Activated T-helper 1 cell treated with anti-CD3 and anti-CD28 coated beads, Interleukin-12 subunit alpha, Interleukin-12 subunit beta, Interleukin-2, Interleukin-4 antibody, amounts not matched to agents 30 ng/mL and 10 ng/mL and 1 ng/mL, durations not matched to agents 14 hours and 24 hours and 36 hours (primary cell): ENCODE results near the gene CRIM1. TPM values are rescaled to one million over a fixed set of nuclear protein-coding genes. Genes with fewer than 3 reads are reported as not detected.

Experiments
- DNase-seq: peaks from one replicate; pipeline ENCODE4 v3.0.0; 2021; ENCODE audit warnings: low spot score
- H3K27ac Mint-ChIP-seq: one replicate; pipeline ENCODE4 v1.8.0; 2021; ENCODE audit warnings: mild to moderate bottlenecking, mixed read lengths
- H3K27me3 Mint-ChIP-seq: one replicate; pipeline ENCODE4 v1.8.0; 2022; ENCODE audit warnings: mild to moderate bottlenecking, moderate library complexity, mixed read lengths; ENCODE audit not compliant: insufficient read depth
- H3K36me3 Mint-ChIP-seq: one replicate; pipeline ENCODE4 v1.8.0; 2021; ENCODE audit warnings: low read depth, mixed read lengths
- H3K4me1 Mint-ChIP-seq: one replicate; pipeline ENCODE4 v1.8.0; 2021; ENCODE audit warnings: low read depth, mixed read lengths
- H3K4me3 Mint-ChIP-seq: one replicate; pipeline ENCODE4 v1.8.0; 2021; ENCODE audit warnings: mild to moderate bottlenecking, moderate library complexity, mixed read lengths
- H3K9me3 Mint-ChIP-seq: one replicate; pipeline ENCODE4 v1.8.0; 2021; ENCODE audit warnings: mixed read lengths
- intact Hi-C: fragments of 100-400 bp; cut with micrococcal nuclease; formaldehyde crosslinking; loops from one replicate; pipeline ENCODE4 v1.15.1; 2024
- total RNA-seq: library from RNA; stranded (reverse); gene quantifications from 2 replicates; pipeline ENCODE4 v1.2.3, GENCODE V29; 2022

CRIM1 gene
- total RNA-seq, 1 donor from 2014 or later, result 15.3 TPM

DNA sequence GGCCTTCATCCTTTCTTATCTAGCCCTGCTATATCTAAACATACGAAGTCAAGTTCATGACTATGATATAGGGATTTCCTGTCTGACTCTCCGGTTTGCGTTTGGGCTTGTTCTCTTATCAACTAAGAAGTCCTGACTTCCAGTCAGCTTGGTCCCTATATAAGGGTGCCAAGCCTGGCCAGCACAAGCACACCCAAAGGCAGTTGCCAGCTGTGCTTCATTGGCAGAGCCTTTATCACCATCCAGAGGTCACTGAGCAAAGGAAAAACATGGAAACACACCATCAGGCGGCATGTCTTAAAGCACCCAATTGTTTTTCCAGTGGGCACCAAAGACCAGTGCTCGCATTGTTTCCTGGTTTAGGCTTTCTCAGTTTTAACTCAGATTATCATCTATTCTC lies 169.7 kb downstream of the CRIM1 start:
- Mint-ChIP-seq H3K27ac (no peak overlapping the region), H3K4me1 (peaks cover 5% of the 10 kb centered on the region), H3K36me3 (peaks cover 1% of the 10 kb centered on the region), H3K4me3 (no peak overlapping the region), H3K27me3 (no peaks in the 10 kb centered on the region), H3K9me3 (no peaks in the 10 kb centered on the region)
- no peak for DNase-seq
- intact Hi-C loops, result no loop called here

DNA sequence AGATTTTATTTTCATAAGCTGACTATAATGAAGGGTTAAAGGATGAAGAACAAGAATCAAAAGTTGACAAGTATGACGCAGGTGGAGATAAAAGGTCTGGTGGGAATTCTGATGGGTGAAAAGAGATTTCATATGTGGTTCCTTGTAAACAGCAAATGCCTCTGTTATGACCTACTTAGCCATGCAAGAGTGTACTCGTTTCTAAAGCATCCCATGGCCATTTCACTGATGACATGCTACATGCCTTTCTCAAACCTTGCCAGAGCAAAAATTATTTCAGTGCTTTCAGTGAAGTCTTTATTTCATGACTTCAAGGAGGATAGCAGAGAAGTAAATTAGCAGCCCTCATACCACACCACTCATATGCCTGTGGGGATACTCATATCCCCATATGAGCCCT lies 170.6 kb downstream of the CRIM1 start:
- no peaks in the 10 kb centered on the region for H3K27me3 Mint-ChIP-seq
- H3K4me3 Mint-ChIP-seq, result no peak overlapping the region
- H3K36me3 Mint-ChIP-seq, result peaks cover 1% of the 10 kb centered on the region
- no peak overlapping the region for H3K27ac Mint-ChIP-seq
- DNase-seq, result no peak
- no peaks in the 10 kb centered on the region for H3K9me3 Mint-ChIP-seq
- intact Hi-C loops, result no loop called here
- H3K4me1 Mint-ChIP-seq, result peaks cover 5% of the 10 kb centered on the region

DNA sequence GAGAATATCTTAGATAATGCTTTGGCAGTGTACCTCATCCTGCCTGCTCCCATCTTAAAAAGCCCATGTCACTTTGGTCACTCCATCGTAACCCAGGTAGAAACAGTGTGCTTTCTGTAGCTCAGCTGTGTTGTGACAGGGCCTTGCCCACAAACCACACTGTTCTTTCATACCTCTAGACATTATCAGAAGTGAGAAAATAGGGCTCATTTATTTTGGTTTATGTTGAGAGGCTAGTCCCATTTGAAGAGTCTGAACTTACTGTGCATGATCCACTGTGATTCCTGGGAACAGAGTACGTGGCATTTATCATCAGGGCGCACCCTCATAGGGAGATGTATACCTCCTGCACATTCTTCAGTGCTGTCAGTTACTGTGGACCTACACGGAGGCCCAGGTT lies 172.7 kb downstream of the CRIM1 start:
- peaks cover 1% of the 10 kb centered on the region for H3K36me3 Mint-ChIP-seq
- H3K27ac Mint-ChIP-seq, result no peak overlapping the region
- no peak overlapping the region for H3K4me3 Mint-ChIP-seq
- intact Hi-C loops, result no loop called here
- no peaks in the 10 kb centered on the region for H3K9me3 Mint-ChIP-seq
- no peaks in the 10 kb centered on the region for H3K27me3 Mint-ChIP-seq
- DNase-seq, result no peak
- peaks cover 5% of the 10 kb centered on the region for H3K4me1 Mint-ChIP-seq

DNA sequence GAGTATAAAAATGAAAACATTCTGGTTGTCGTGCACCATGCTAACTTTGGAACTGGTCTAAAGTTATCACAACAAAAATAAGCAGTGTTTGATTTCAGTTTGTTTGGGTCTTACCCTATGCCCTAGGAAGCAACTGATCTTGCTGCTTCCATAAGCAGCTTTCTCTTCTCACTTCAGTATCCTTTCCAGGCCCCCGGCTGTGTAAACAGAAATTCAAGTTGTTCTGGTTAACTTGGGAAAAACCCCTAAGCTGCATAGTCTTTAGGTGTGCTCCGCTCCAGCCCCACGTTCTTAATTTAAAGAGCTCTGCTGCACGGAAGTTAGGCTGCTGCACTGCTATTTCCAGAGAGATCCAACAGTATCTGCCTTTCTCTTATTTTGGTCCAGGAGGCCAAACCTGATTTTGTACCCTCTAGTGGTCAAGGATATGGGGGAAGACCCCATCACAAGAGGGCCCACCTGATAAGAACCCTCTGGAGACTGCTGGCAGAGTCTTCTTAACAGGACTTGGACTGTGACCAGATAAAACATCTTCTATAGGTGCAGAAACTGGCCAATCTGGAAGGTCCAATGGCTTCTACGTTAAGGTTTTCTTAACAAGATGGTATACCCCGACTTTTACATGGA lies 173.3 kb downstream of the CRIM1 start:
- Mint-ChIP-seq H3K36me3 (peaks cover 1% of the 10 kb centered on the region), H3K27ac (no peak overlapping the region)

DNA sequence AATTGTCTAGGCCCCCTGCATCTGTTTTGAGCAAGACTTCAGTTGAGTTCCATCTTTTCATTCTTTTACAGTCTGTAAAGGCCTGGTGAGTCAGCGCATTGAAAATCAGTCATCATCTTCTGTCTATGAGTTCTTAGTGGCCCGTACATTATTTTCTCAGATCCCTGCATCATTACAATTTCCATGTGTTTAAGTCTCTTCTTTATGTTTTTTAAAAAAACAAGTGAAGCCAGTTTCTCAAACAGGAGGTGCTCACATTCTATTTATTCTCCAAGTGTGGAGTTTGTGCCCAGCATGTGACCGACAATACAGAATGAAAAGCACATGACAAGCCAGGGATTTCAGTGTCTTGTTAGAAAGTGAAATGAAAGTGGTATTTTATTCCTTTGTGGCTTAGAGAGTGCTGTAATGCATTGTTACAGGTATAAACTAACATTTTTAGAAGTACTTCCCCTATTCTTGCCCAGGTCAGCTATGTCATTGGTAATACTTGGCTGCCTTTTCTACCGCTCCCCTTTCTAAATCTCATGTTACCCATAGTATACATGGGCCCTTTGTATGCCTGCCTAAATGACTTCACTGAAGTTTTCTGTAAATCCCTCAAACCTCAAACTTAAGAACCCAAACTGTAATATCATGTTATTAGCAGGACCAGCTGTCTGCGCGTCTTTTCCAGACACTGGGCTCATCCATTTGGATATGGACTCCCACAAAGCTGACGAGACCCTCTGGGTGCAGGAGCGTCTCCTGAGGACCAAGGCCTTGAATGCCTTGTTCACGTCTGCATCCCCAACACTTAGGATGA lies 174.8 kb downstream of the CRIM1 start:
- Mint-ChIP-seq H3K4me1 (peaks cover 5% of the 10 kb centered on the region), H3K27ac (no peak overlapping the region), H3K36me3 (peaks cover 1% of the 10 kb centered on the region), H3K9me3 (no peaks in the 10 kb centered on the region), H3K4me3 (no peak overlapping the region), H3K27me3 (no peaks in the 10 kb centered on the region)
- intact Hi-C loops, result no loop called here
- no peak for DNase-seq

More for the DNA sequence above, 173.3 kb downstream of the CRIM1 start:
- intact Hi-C loops, result no loop called here
- Mint-ChIP-seq H3K9me3 (no peaks in the 10 kb centered on the region), H3K27me3 (no peaks in the 10 kb centered on the region), H3K4me3 (no peak overlapping the region), H3K4me1 (peaks cover 5% of the 10 kb centered on the region)
- no peak for DNase-seq

DNA sequence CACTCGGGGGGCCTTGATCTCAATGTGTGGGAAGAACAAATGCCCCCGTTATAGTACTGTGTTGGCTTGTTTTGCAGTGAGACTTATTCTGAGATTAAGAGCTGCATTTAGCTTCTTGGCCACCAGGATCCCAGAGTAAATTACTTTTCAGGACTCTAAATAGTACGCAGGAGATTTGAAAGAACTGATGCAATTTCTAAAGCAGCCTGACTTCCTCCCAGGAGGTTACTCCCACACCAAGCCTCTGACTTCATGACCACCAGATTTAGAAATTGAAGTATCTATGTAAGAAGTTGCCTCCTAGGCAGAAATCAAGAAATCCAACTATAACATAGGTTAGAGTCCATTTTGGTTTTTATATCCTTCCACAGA lies 175.4 kb downstream of the CRIM1 start:
- intact Hi-C loops, result no loop called here
- Mint-ChIP-seq H3K36me3 (peaks cover 1% of the 10 kb centered on the region), H3K4me1 (peaks cover 5% of the 10 kb centered on the region), H3K27ac (no peak overlapping the region), H3K27me3 (no peaks in the 10 kb centered on the region), H3K9me3 (no peaks in the 10 kb centered on the region), H3K4me3 (no peak overlapping the region)
- DNase-seq, result no peak

DNA sequence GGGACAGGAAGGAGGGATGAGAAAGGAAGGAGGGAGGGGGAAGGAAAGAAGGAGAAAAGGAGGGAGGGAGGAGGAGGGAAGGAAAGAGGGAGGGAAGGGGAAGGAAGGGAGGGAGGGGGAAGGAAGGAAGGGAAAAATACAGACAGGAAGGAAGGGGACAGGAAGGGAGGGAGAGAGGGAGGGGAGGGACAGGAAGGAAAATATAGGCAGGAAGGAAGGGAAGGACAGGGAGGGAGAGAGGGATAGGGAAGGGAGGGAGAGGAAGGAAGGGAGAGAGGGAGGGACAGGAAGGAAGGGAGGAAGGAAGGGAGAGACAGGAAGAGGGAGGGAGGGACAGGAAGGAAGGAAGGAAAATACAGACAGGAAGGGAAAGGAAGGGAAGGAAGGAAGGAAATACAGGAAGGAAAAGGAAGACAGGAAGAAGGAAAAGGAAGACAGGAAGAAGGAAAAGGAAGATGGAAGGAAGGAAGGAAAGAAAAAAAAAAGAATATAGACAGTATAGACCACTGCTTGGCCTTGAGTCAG lies 178.8 kb downstream of the CRIM1 start:
- H3K36me3 Mint-ChIP-seq, result no peaks in the 10 kb centered on the region
- H3K4me1 Mint-ChIP-seq, result no peaks in the 10 kb centered on the region
- H3K9me3 Mint-ChIP-seq, result no peaks in the 10 kb centered on the region
- H3K27me3 Mint-ChIP-seq, result no peaks in the 10 kb centered on the region
- H3K4me3 Mint-ChIP-seq, result no peak overlapping the region
- DNase-seq, result no peak
- H3K27ac Mint-ChIP-seq, result no peak overlapping the region
- intact Hi-C loops, result no loop called here

DNA sequence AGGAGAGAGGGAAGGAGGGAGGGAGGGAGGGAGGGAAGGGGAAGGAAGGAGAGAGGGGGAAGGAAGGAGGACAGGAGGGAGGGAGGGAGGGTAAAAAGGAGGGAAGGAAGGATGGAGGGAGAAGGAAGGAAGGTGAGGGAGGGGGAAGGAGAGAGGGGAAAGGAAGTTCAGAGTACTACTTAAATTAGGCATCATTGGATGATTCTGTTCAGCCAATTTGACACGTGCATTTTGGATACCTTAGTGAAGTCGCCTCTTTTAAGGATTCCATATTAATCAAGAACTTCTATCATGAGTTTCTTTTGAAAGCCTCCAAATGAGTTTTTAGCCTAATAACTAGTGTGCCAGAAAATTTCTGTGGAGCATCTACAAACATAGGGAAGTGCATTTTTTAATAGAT lies 179.5 kb downstream of the CRIM1 start:
- Mint-ChIP-seq H3K27me3 (no peaks in the 10 kb centered on the region), H3K27ac (no peak overlapping the region), H3K36me3 (no peaks in the 10 kb centered on the region), H3K9me3 (no peaks in the 10 kb centered on the region), H3K4me1 (no peaks in the 10 kb centered on the region), H3K4me3 (no peak overlapping the region)
- no peak for DNase-seq
- intact Hi-C loops, result no loop called here

DNA sequence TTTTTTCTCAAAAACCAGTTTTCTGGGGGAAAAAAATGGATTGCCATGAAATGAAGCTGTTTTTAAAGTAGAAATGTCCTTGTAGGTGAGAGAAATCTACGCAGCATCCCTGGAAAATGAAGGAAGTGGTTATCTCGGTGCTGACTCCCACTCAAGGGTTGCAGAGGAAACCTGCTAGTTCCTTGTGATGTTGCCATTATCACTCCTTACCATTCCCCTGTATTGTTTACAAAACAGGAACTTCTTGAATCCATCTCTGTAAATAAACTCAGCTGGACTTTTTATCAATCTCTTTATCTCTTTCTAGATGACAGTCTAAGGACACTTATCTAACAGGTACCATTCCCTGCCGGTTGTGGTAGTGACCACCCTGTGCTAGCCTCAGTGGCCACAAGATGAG lies 181.2 kb downstream of the CRIM1 start:
- no peak for DNase-seq
- Mint-ChIP-seq H3K27ac (no peak overlapping the region), H3K9me3 (no peaks in the 10 kb centered on the region), H3K27me3 (no peaks in the 10 kb centered on the region), H3K4me3 (no peak overlapping the region), H3K4me1 (no peaks in the 10 kb centered on the region), H3K36me3 (peaks cover 6% of the 10 kb centered on the region)
- intact Hi-C loops, result no loop called here

DNA sequence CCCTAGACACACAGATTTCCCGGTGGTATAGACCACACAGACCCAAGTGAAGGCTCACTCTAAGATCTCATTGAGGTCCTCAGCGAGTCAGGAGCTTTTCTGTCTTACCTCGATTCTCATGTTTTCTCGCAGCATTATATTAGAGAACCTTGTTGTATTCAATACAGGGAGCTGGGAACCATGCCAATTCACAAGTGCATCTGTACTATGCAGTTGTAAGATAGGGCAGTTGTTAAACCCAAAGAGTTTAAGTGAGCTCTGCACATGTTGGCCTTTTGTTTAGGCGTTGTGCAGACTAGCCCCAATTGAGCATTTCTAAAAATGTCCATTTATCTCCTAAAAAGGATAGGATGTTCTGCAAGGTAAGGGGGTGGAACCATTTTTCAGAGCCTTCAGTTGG lies 182.8 kb downstream of the CRIM1 start:
- H3K36me3 Mint-ChIP-seq, result peaks cover 9% of the 10 kb centered on the region
- DNase-seq, result no peak
- no peak overlapping the region for H3K4me3 Mint-ChIP-seq
- H3K27me3 Mint-ChIP-seq, result no peaks in the 10 kb centered on the region
- no peak overlapping the region for H3K27ac Mint-ChIP-seq
- no peaks in the 10 kb centered on the region for H3K9me3 Mint-ChIP-seq
- no peaks in the 10 kb centered on the region for H3K4me1 Mint-ChIP-seq
- intact Hi-C loops, result no loop called here

DNA sequence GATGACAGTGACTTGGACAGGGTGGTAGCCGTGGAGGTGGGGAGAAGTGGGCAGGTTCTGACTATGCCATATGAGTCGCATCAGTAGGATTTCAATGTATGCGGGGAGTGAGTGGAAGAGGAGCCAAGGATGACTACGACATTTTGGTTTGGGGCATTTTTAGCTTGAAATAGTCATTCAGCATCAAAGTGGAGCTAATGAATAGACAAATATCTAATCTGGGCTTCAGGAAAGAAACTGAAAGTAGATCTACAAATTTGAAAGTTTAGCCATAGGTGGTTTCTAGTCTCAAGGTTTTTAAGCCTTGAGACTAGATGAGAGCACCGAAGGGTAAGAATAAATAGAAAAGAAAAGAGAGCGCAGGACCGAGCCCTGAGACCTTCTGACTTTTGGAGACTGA lies 184.1 kb downstream of the CRIM1 start:
- H3K27me3 Mint-ChIP-seq, result no peaks in the 10 kb centered on the region
- intact Hi-C loops, result no loop called here
- no peak for DNase-seq
- H3K4me1 Mint-ChIP-seq, result no peaks in the 10 kb centered on the region
- H3K36me3 Mint-ChIP-seq, result peaks cover 9% of the 10 kb centered on the region
- no peaks in the 10 kb centered on the region for H3K9me3 Mint-ChIP-seq
- H3K4me3 Mint-ChIP-seq, result no peak overlapping the region
- H3K27ac Mint-ChIP-seq, result no peak overlapping the region

DNA sequence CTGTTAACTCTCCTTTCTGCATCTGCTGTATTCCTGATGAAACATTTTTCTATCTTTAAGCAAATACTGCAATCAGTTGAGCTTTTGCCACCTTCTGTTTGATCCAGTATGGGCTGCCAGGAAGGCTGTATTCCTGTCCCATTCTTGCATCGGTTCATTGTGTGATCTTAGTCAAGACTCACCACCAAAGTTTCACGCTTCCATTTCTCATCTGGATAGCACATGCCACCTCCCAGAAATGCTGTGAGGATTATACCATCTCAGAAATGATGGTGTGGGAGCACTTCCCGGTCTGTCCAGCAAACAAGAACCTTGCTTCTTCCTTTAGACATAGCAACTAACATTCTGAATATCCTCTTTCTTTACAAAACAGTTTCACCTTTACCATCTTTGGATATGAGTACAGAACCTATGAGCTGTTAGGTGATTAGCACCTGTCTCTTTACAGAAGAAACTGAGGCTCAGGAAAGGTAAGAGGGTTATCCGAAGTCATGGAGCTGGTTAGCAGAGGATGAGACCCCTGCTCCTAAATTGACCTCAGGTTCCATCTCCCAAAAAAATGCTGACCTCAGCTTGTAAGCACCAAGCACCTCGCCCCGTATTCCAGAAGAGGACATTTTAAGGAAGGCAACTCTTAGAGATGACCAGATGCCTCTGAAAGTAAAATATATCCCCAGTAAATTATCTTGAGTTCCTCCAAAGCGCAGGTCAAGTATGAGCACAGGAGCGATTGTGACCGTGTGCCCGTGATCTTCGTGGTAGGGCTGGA lies 185.6 kb downstream of the CRIM1 start:
- Mint-ChIP-seq H3K27me3 (no peaks in the 10 kb centered on the region), H3K4me1 (no peaks in the 10 kb centered on the region), H3K9me3 (no peaks in the 10 kb centered on the region), H3K36me3 (peaks cover 9% of the 10 kb centered on the region), H3K27ac (no peak overlapping the region), H3K4me3 (no peak overlapping the region)
- DNase-seq, result no peak
- intact Hi-C loops, result no loop called here
